ENCODE measurements around the gene OTUB2.

DNA sequence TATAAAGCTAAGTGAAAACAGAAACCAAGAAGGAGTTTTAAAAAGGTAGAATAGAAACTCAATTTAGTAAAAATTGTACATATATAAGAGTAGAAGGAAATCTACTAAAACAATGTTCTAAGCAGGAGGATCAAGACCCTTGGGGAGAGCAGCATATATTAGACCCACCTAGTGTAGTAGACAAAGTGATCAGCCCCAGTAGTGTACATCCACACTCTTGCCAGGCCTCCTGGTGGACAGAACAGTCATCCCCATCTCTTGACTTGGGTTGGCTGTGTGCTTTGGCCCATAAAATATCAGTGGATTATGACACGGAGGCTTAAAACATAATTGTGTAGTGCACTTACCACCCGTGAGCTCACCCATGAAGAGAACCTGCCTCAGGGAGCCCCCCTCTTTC, 10.9 kb upstream of the OTUB2 start:
- no peak for TF ChIP-seq POLR2A (IDR thresholded peaks at IDR 0.05)
- TF ChIP-seq, protein P1, sequence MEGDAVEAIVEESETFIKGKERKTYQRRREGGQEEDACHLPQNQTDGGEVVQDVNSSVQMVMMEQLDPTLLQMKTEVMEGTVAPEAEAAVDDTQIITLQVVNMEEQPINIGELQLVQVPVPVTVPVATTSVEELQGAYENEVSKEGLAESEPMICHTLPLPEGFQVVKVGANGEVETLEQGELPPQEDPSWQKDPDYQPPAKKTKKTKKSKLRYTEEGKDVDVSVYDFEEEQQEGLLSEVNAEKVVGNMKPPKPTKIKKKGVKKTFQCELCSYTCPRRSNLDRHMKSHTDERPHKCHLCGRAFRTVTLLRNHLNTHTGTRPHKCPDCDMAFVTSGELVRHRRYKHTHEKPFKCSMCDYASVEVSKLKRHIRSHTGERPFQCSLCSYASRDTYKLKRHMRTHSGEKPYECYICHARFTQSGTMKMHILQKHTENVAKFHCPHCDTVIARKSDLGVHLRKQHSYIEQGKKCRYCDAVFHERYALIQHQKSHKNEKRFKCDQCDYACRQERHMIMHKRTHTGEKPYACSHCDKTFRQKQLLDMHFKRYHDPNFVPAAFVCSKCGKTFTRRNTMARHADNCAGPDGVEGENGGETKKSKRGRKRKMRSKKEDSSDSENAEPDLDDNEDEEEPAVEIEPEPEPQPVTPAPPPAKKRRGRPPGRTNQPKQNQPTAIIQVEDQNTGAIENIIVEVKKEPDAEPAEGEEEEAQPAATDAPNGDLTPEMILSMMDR (IDR thresholded peaks at IDR 0.05), result no peak

All from vagina (tissue), 2 donors.